ENCODE data around the gene PTER.

PTER gene

GRCh38 chr10:16436758-16437539 lies at the start of gene PTER:
PTER (plus strand) TSS chr10:16437010; CDS start chr10:16484385, 47,375 bp downstream.
- peak in 55 of 58 donors; percentile 2 to 74 (median 47) for DNase-seq

DNA sequence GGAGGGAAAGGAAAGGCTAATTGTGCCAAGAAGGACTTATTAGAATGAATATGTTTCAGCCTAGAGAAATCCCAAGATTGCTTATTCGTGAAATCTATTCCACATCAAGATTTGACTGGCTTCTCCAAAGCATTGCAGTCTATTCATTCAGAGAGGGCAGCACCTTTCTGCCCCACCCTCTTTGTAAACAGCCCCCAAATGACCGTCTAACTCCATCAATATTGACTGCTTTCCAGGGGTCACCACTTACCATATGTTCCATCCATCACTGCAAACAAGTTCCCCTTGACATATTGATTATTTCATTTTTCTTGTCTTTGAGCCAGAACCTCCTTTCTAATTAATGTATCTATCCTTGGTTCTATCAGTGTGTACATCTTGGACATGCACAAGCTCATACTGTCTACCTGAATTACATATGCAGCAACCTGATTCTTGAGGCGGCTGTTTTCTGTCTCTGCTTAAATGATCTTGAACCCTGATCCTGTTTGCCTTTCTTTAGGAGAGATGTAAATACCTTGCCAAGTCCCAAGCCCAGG lies 44.2 kb upstream of the PTER start:
- DNase-seq: no peak

DNA sequence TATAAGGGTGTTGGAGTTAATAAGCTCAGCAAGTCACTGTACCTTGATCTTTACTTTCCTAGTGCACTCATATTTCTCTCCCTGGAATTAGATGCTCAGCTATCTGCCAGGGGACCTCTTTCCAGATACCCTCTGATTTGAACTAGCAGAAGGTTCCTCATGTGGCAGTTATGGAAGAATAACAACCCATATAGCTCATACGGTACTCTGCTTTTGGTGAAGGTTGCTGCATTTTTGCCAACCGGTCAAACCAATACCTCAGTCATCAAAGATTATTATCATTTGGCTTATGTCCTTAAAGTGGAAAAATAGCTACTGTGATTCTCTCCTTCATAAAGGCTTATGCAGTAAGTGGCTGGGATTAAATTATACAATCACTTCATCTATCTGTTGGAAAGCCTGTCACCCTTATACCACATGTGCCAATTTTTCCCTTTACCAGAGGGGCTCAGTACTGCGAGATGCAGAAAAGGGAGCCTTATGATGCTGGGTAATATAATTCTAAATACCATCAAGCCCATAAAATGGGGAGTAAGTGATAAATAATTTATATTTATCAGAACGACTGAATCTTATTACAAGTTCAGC lies 43.4 kb upstream of the PTER start:
- DNase-seq: no peak

GRCh38 chr10:16401416-16401815 lies 35.4 kb upstream of the PTER start:
- DNase-seq: no peak

DNA sequence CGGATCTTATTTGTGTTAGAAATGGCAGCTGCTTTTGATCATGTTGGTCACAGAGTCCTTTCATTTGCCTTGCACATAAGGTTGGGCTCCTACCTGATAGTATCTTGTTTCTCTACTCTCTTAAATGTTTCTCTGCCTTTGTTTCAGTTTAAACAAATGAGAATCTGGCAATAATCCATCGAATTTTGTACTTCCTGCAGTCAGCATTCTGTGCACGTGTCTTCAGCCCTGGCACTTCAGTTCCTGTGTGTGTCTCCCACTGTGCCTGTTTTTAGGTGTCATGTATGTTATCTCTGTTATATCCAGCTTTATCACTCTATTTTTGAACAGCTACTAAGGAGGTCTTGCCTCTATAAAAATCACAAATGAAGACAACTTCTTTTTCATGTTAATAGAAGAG lies 28.4 kb upstream of the PTER start:
- no peak for DNase-seq

DNA sequence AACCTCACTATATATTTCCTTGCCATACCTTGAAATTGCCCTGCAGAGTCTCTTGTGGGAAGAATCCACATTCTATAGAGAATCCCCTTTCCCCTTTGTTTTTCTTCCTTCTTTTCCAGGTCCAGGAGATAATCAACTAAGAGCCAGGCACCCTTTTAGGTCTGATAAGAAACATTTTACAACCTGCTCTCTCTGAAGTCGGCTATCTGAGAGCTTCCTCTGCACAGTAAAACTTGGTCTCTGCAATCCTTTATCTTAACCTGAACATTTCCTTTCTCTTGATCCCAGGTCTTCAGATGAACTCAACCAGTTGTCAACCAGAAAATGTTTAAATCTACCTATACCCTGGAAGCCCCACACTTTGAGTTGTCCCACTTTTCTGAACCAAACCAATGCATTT lies 19.5 kb upstream of the PTER start:
- no peak for DNase-seq

DNA sequence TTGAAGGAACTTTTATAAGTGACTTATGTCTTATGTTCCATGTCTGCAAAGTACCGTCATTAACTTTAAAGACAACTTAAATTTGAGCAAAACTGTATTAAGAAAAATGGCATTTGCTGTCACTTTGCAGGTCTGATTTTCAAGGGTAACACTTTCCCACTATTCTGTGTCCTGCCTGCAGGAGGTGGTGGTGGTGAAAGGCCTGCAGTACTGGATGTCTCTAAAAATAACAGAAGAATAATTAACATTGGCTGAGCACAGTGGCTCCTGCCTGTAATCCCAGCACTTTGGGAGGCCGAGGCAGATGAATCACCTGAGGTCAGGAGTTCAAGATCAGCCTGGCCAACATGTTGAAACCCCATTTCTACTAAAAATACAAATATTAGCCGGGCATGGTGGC lies 13.2 kb upstream of the PTER start:
- no peak for DNase-seq

DNA sequence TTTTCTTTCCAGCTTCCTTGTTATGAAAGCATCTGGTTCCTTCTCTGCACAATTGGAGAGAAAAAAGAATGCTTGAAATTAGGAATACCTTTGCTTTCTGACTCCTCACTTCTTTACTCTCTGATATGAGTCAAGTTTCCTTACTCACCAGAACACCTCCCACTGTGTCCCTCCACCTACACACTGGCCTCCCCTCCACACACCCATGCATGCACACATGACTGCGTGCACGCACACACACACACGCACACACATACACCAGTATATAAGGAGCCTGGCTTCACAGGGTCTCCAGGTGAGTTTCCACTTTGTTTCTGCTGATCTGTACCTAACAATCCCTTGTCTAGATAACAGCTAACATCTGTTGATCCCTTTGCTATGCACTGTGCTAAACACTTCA lies 11.4 kb upstream of the PTER start:
- DNase-seq: peak in 1 of 58 donors; percentile 8

DNA sequence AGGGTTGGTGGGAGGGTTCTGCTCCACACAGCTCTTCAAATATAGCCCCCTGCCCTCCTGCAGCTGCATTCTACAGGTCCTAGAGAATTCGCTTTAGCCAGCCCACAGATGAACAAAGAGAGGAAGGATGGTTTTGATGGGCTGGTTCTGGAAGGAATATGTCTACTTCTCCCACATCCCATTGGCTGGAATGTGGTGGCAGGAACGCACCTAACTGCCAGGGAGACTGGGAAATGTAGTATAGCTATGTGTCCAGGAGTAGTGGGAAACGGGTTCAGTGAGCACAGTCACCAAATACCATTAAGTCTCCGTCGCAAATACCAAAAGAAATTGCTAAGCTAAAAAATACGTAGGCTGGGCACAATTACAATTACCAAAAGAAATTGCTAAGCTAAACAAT lies 7.3 kb upstream of the PTER start:
- DNase-seq: no peak

- no peak for DNase-seq
Measured at GRCh38 chr10:16436367-16436757, 448 bp upstream of the PTER start.

DNA sequence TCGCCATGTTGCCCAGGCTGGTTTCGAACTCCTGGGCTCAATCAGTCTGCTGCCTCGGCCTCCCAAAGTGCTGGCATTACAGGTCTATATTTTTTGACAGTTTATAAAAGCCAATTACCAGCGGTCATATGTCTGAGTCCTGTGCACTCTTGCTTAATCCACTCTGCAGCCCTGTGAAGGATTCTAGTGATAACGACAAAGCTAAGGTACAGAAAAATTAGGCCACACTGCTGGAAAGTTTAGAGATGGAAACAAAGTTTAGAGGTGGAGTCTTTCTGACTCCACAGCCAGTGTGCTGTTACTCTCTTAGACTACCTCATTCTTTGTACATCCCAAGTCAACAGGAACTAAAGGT lies 707 bp downstream of the PTER start:
- no peak for DNase-seq

DNA sequence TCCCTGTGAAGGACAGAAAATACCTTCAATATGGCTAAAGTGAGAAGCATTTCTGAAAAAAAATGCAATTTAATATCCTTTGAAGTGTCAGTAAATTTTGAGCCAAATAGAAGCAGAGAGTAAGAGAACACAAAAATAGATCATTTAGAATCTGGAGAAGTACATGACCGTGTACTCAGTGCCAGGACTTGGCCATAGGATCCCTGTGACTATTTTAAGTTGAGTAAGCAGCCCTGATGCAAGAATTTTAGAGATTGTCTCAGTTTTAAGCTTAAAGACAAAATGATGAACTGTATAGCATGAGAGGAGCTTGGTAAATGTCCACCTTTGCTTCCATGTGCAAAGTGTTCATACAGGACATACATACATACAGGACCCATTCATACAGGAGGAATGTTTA lies 2.5 kb downstream of the PTER start:
- DNase-seq: no peak

DNA sequence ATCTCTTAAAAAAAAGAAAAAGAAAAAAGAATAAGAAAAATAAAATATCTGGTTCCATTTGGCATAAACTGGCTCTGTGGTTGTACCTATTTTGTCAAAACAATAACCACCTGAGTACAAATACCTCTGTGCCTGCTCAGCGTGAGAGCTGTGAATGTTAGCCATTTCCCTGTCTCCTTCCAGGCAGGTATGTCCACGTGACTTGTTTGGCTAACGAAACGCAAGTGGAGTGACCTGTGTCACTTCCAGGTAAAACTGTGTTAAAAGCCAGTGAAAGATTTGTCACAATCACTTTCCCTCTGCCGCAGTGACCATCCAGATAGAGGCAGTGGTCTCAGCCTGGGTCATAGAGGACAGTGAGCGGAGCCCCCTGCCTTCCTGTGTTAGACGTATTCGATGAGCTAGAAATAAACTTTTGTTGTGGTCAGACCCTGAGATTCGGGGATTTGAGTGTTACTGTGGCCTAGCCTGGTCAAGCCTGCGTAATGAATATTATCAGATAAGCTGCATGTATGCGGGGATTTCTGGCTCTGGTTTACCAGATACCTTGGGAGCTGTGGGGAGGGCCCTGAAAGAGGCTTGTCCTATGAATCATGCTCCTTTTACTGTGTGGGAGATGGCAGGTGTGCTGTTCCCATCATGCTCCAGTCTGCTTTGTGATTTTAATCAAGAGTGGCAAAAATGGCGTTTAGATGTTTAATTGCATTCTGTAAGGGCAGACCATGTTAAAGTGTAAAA lies 3.8 kb downstream of the PTER start:
- DNase-seq: peak in 1 of 58 donors; percentile 4

- DNase-seq: no peak
Measured at GRCh38 chr10:16441173-16441840, 4.5 kb downstream of the PTER start.

GRCh38 chr10:16442914-16443313 lies 6.1 kb downstream of the PTER start:
- no peak for DNase-seq

GRCh38 chr10:16445770-16446469 lies 9.1 kb downstream of the PTER start:
- DNase-seq: no peak

GRCh38 chr10:16449454-16449853 lies 12.6 kb downstream of the PTER start:
- DNase-seq: no peak

DNA sequence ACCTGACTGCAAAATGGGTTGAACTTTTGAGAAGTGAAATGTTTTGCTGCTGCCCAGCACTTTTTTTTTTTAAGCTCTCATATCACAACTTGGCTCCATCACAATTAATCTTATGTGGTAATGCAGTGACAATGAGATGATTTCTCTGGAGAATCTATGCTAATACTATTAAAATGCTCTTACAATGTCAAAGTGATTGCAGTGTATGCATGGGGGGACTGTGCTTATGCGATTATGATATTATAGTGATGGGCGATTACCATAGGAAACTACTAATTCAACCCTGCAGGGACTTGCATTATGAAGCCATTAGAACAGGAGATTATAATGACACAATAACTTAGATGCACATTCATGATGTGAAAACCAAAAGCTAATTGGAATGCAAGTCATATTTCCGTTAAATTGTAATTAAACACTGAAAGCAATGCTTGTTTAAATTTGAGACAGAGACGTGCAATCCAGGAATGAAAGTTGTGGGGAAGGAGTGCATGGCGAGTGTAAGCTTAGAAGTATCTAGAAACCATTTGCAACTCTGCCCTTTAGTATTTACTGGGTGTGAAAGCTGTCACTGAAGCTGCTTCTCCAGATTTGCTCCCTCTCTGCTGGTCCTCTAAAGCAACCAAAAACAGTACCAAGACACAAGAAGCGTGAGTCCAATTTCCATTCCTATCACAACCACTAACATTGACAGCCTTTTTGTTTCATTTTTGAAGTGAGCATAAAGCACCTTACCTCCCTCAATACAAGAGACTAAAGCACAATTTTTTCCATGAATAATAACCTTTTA lies 21.6 kb downstream of the PTER start:
- no peak for DNase-seq

- no peak for DNase-seq
Measured at GRCh38 chr10:16459423-16459939, 22.7 kb downstream of the PTER start.

DNA sequence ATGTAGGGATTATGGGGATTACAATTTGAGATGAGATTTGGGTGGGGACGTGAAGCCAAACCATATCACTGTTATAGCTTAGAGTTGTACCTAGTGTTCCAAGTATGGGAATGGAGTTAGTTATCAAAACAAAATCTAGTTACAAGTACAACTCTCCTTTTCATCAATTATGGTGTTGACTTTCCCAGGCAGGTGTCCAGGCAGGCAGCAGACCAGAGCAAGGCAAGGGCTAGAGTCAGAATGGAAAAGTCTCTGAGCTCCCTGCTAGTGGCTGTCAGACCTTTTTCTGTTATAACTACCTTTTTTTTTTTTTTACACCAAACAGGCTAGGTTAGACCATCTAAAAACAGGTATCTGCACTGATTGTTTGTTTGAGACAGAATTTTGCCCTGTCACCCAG lies 29.2 kb downstream of the PTER start:
- no peak for DNase-seq

Data from anterior cingulate cortex (tissue), 58 donors.